ENCODE measurements around the gene ZNF2.
A peak's percentile ranks its signal among the peaks of the same experiment; 100 is the strongest.

DNA sequence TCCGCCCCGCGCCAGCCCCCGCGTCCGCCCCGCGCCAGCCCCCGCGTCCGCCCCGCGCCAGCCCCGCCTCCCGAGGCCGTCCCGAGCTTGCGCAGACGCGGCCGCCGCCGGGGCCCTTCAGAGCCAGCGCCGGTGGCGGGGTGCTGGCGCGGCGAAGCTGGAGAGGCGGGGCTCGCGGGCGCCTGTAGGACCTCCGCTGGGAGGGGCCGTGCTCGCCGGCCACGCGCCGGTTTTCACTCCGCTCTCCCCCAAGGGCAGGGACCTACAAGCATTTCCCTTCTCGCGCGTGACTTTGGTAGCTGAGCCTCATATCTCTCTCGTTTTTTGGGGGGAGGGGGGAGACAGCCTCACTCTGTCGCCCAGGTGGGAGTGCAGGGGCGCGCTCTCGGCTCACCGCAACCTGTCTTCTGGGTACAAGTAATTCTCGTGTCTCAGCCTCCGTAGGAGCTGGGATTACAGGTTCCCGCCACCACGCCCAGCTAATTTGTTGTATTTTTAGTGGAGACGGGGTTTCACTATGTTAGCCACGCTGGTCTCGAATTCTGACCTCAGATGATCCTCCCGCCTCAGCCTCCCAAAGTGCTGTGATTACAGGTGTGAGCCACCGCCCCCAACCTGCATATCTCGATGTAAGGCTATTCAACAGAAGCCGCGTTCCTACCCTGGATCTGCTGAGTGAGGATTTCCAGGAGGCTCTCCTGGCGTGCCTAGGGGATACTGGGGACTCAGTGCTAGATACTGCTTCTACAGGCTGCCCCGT, 5.7 kb upstream of the ZNF2 start, which contains the start of gene ZNF514:
- TF ChIP-seq CTCF (IDR thresholded peaks at IDR 0.05) (no peak), EP300 (IDR thresholded peaks at IDR 0.05) (no peak), POLR2AphosphoS5 (IDR thresholded peaks at IDR 0.05) (peak in 1 of 2 donors; percentile 7)
